Measurements from ENCODE around the gene FAAP20. TPM values are rescaled to one million over a fixed set of nuclear protein-coding genes. Genes with fewer than 3 reads are reported as not detected.
A peak's percentile ranks its signal among the peaks of the same experiment; 100 is the strongest.

FAAP20 gene
- total and polyA plus RNA-seq, 9 of the 15 experiments (the other 6 are each of a cell fraction or from before 2014, with no cell fraction given): 0.58 to 143 (median 9.9) TPM

- no peak for TF ChIP-seq MBD1 (CRISPR knock-in tag; IDR thresholded peaks at IDR 0.05)
- no peak for TF ChIP-seq SETDB1 (IDR thresholded peaks at IDR 0.05; ENCODE audit: low read length)
- TF ChIP-seq ZFP36 (IDR thresholded peaks at IDR 0.05; ENCODE audit: low read depth, low read length, partially characterized antibody): no peak
- TF ChIP-seq CBX8 (IDR thresholded peaks at IDR 0.05; ENCODE audit: borderline replicate concordance, extremely low read depth, low read depth, low read length, poor library complexity, severe bottlenecking): no peak
- peak; percentile 97 for TF ChIP-seq DACH1 (IDR thresholded peaks at IDR 0.05; ENCODE audit: partially characterized antibody)
- TF ChIP-seq GMEB1 (CRISPR knock-in tag; IDR thresholded peaks at IDR 0.05): peak; percentile 80
- no peak for TF ChIP-seq YBX1 (IDR thresholded peaks at IDR 0.05)
- no peak for TF ChIP-seq USF1 (CRISPR knock-in tag; IDR thresholded peaks at IDR 0.05)
- peak; percentile 9 for TF ChIP-seq PCBP1 (IDR thresholded peaks at IDR 0.05; ENCODE audit: low read depth, low read length, poor library complexity, severe bottlenecking)
- TF ChIP-seq NCOA6 (IDR thresholded peaks at IDR 0.05): no peak
- TF ChIP-seq VEZF1 (CRISPR knock-in tag; IDR thresholded peaks at IDR 0.05): peak; percentile 99
- TF ChIP-seq ZNF174 (CRISPR knock-in tag; IDR thresholded peaks at IDR 0.05): no peak
- TF ChIP-seq BRD9 (IDR thresholded peaks at IDR 0.05; ENCODE audit: low read depth, partially characterized antibody): no peak
- no peak for TF ChIP-seq POLR3A (IDR thresholded peaks at IDR 0.05; ENCODE audit: borderline replicate concordance, extremely low read depth, insufficient read depth, insufficient read length)
- TF ChIP-seq MXD1 (CRISPR knock-in tag; IDR thresholded peaks at IDR 0.05; ENCODE audit: borderline replicate concordance, poor library complexity, severe bottlenecking): no peak
- peak; percentile 52 for TF ChIP-seq POLR2B (IDR thresholded peaks at IDR 0.05; ENCODE audit: low read depth, partially characterized antibody)
- no peak for TF ChIP-seq TCFL5 (CRISPR knock-in tag; conservative IDR thresholded peaks at IDR 0.05)
- TF ChIP-seq ARID3B (CRISPR knock-in tag; IDR thresholded peaks at IDR 0.05; ENCODE audit: borderline replicate concordance): no peak
Observed at GRCh38 chr1:2189459-2190425, 4.8 kb downstream of the FAAP20 start (continued).
